HCT116 (cell line): ENCODE data around the gene SEMA5B. TPM values are rescaled to one million over a fixed set of nuclear protein-coding genes. Genes with fewer than 3 reads are reported as not detected.

Experiments
- ATAC-seq: fragments of 200-7000 bp; cut with Tn5 transposase; 2 replicates; pipeline ENCODE4 v1.9.1; 2020; ENCODE audit warnings: mild to moderate bottlenecking, moderate library complexity
- BruUV-seq: library from RNA; stranded (reverse); fragments of 400-500 nt; replicated peaks from 2 replicates; lab custom pipeline; 2021; lab: Mats Ljungman, UMichigan
- CTCF ChIA-PET: fragments of 300-600 bp; sonication (Branson Sonifier 250); formaldehyde crosslinking; loops from one replicate; lab custom pipeline; 2021; ENCODE audit warnings: antibody characterized with exemption; lab: Charles Lee
- POLR2A ChIA-PET: fragments of 300-600, 350-600 bp; sonication (Branson Sonifier 250); formaldehyde crosslinking; loops from one replicate; lab custom pipeline; 2021; ENCODE audit warnings: antibody characterized with exemption; lab: Charles Lee
- RAD21 ChIA-PET, 2 experiments: fragments of 300-600 bp; sonication (Branson Sonifier 250); formaldehyde crosslinking; loops; one replicate each; lab custom pipeline; 2023; ENCODE audit warnings: low total read pairs in 2 of 2; ENCODE audit not compliant: uncharacterized antibody in 2 of 2, unreplicated experiment in 2 of 2, low non-redundant PET in 1 of 2; lab: Charles Lee
- DNase-seq: peaks from one replicate; pipeline ENCODE4 v3.0.0-alpha.2; 2010; ENCODE audit warnings: low read depth, low spot score
- H2AFZ ChIP-seq: fragments of 200-600 bp; shearing (Covaris generic), sonication (generic); 2 replicates; pipeline ENCODE4 v1.6.1; 2017; ENCODE audit warnings: low read depth, mixed run types, mixed read lengths, antibody characterized with exemption, low read length; ENCODE audit not compliant: poor library complexity, severe bottlenecking
- H3K27ac ChIP-seq: 2 replicates; pipeline ENCODE4 v1.5.1; 2012; ENCODE audit warnings: low read depth, low read length
- H3K27me3 ChIP-seq: fragments of 200-600 bp; sonication (generic); 2 replicates; pipeline ENCODE4 v1.6.1; 2016; ENCODE audit warnings: mixed run types, low read length, mixed read lengths; ENCODE audit not compliant: insufficient read depth
- H3K36me3 ChIP-seq, 2 experiments: fragments of 200-500 bp in 1 of 2; fragments of 200-600 bp in 1 of 2; sonication (Bioruptor generic) in 1 of 2; sonication (generic) in 1 of 2; 2 replicates each; pipeline versions ENCODE4 v1.5.1 to v1.6.1; 2014 to 2016; ENCODE audit warnings: low read length in 2 of 2, inconsistent platforms in 1 of 2, mixed read lengths in 1 of 2, mixed run types in 1 of 2; ENCODE audit not compliant: insufficient read depth in 2 of 2, control insufficient read depth in 1 of 2
- H3K4me1 ChIP-seq, 2 experiments: fragments of 200-600 bp in 1 of 2; sonication (generic) in 1 of 2; 2 replicates each; pipeline versions ENCODE4 v1.5.1 to v1.6.1; 2012 to 2017; ENCODE audit warnings: low read length in 2 of 2, inconsistent platforms in 1 of 2, mild to moderate bottlenecking in 1 of 2, mixed read lengths in 1 of 2, mixed run types in 1 of 2, moderate library complexity in 1 of 2; ENCODE audit not compliant: insufficient read depth in 2 of 2, control insufficient read depth in 1 of 2
- H3K4me2 ChIP-seq: fragments of 200-600 bp; sonication (generic); 2 replicates; pipeline ENCODE4 v1.6.1; 2017; ENCODE audit warnings: mixed run types, low read length, mixed read lengths
- H3K4me3 ChIP-seq, 2 experiments: fragments of 200-600 bp in 1 of 2; sonication (generic) in 1 of 2; replicated peaks in 1 of 2; 2 replicates each; pipeline ENCODE4 v1.5.1; 2011 to 2016; ENCODE audit warnings: low read length in 2 of 2, control low read depth in 1 of 2, low read depth in 1 of 2, mild to moderate bottlenecking in 1 of 2, mixed read lengths in 1 of 2, mixed run types in 1 of 2
- H3K79me2 ChIP-seq: fragments of 200-600 bp; sonication (generic); 2 replicates; pipeline ENCODE4 v1.6.1; 2017; ENCODE audit warnings: mild to moderate bottlenecking, mixed run types, low read length, moderate library complexity, mixed read lengths; ENCODE audit not compliant: insufficient read depth
- H3K9ac ChIP-seq: fragments of 200-600 bp; sonication (generic); 2 replicates; pipeline ENCODE4 v1.6.1; 2016; ENCODE audit warnings: low read length, mixed read lengths
- H3K9me2 ChIP-seq: fragments of 200-600 bp; sonication (generic), shearing (Covaris generic); 2 replicates; pipeline ENCODE4 v1.6.1; 2017; ENCODE audit warnings: mixed run types, mild to moderate bottlenecking, moderate library complexity; ENCODE audit not compliant: insufficient read depth
- H3K9me3 ChIP-seq, 2 experiments: fragments of 200-500 bp in 1 of 2; fragments of 200-600 bp in 1 of 2; sonication (Bioruptor generic) in 1 of 2; sonication (generic) in 1 of 2; 2 replicates each; pipeline ENCODE4 v1.6.1; 2014 to 2017; ENCODE audit warnings: low read length in 2 of 2, mixed read lengths in 2 of 2, inconsistent platforms in 1 of 2, low read depth in 1 of 2, mild to moderate bottlenecking in 1 of 2, mixed run types in 1 of 2, moderate library complexity in 1 of 2; ENCODE audit not compliant: control insufficient read depth in 1 of 2, insufficient read depth in 1 of 2
- H4K20me1 ChIP-seq: fragments of 200-600 bp; sonication (generic), shearing (Covaris generic); 2 replicates; pipeline ENCODE4 v1.6.1; 2017; ENCODE audit warnings: mixed run types, mild to moderate bottlenecking, moderate library complexity; ENCODE audit not compliant: insufficient read depth
- ATF3 ChIP-seq: IDR thresholded peaks from 2 replicates; pipeline ENCODE4 v1.6.1; 2012
- CEBPB ChIP-seq: IDR thresholded peaks from 2 replicates; pipeline ENCODE4 v1.6.1; 2012; ENCODE audit warnings: low read depth
- ELF1 ChIP-seq: IDR thresholded peaks from 2 replicates; pipeline ENCODE4 v1.6.1; 2012; ENCODE audit warnings: low read depth, borderline replicate concordance
- EZH2phosphoT487 ChIP-seq: fragments of 200-600 bp; IDR thresholded peaks from 2 replicates; pipeline ENCODE4 v1.6.1; 2018; ENCODE audit warnings: antibody characterized with exemption, borderline replicate concordance
- FOSL1 ChIP-seq: IDR thresholded peaks from 2 replicates; pipeline ENCODE4 v1.6.1; 2012; ENCODE audit warnings: low read depth
- SIN3A ChIP-seq: IDR thresholded peaks from 2 replicates; pipeline ENCODE4 v1.6.1; 2012; ENCODE audit warnings: low read depth
- SP1 ChIP-seq: IDR thresholded peaks from 2 replicates; pipeline ENCODE4 v1.6.1; 2012; ENCODE audit warnings: low read depth
- SRF ChIP-seq: IDR thresholded peaks from 2 replicates; pipeline ENCODE4 v1.6.1; 2012; ENCODE audit warnings: low read depth
- TCF7L2 ChIP-seq: IDR thresholded peaks from 2 replicates; pipeline ENCODE4 v1.7.0; 2011; ENCODE audit warnings: borderline replicate concordance, inconsistent platforms; ENCODE audit not compliant: insufficient read depth, insufficient read length; ENCODE audit errors: extremely low read depth
- YY1 ChIP-seq: IDR thresholded peaks from 2 replicates; pipeline ENCODE4 v1.6.1; 2011; ENCODE audit warnings: low read length, low read depth, moderate library complexity, mild to moderate bottlenecking; ENCODE audit not compliant: insufficient replicate concordance; ENCODE audit errors: extremely low read depth
- intact Hi-C: fragments of 100-400 bp; cut with micrococcal nuclease; formaldehyde crosslinking; loops from 2 replicates; pipeline ENCODE4 v1.10.0; 2022
- total RNA-seq: library from RNA; stranded (reverse); gene quantifications from one replicate; pipeline ENCODE4 v1.2.1, GENCODE V29; 2021; ENCODE audit not compliant: unreplicated experiment
- TF ChIP-seq, protein P1 (sequence below), 3 experiments: fragments of 200-600 bp in 1 of 3; sonication (generic) in 1 of 3; IDR thresholded peaks in 2 of 3; conservative IDR thresholded peaks in 1 of 3; 2 replicates each; pipeline ENCODE4 v1.5.1; 2012 to 2017; ENCODE audit warnings: low read depth in 2 of 3, low read length in 2 of 3, antibody characterized with exemption in 1 of 3, borderline replicate concordance in 1 of 3, control low read depth in 1 of 3, mild to moderate bottlenecking in 1 of 3, mixed read lengths in 1 of 3, mixed run types in 1 of 3, moderate library complexity in 1 of 3; ENCODE audit not compliant: insufficient read depth in 1 of 3
- TF ChIP-seq, protein P2 (sequence below): IDR thresholded peaks from 2 replicates; pipeline ENCODE4 v1.6.1; 2012; ENCODE audit warnings: low read depth

SEMA5B gene
- total RNA-seq, 1 experiment from 2014 or later = 0.15 TPM

- Histone ChIP-seq H3K36me3 (no peaks in the 10 kb centered on the region), H3K4me3 (no peak overlapping the region), H2AFZ (no peak overlapping the region), H4K20me1 (no peaks in the 10 kb centered on the region), H3K9me2 (no peaks in the 10 kb centered on the region), H3K79me2 (no peaks in the 10 kb centered on the region), H3K9ac (no peak overlapping the region), H3K4me2 (no peak overlapping the region), H3K9me3 (no peaks in the 10 kb centered on the region), H3K27me3 (0 out of 2 replicates have a peak, but pooled peaks cover 3% of the 10 kb centered on the region), H3K27ac (no peak overlapping the region), H3K4me1 (no peaks in the 10 kb centered on the region)
- POLR2A ChIA-PET = no interaction called here
- CTCF ChIA-PET = no interaction called here
- TF ChIP-seq TCF7L2 (no peak), ELF1 (no peak), EZH2phosphoT487 (no peak), SP1 (no peak), CEBPB (no peak), SIN3A (no peak), ATF3 (no peak), FOSL1 (no peak), YY1 (no peak), SRF (no peak)
- TF ChIP-seq, protein P1, sequence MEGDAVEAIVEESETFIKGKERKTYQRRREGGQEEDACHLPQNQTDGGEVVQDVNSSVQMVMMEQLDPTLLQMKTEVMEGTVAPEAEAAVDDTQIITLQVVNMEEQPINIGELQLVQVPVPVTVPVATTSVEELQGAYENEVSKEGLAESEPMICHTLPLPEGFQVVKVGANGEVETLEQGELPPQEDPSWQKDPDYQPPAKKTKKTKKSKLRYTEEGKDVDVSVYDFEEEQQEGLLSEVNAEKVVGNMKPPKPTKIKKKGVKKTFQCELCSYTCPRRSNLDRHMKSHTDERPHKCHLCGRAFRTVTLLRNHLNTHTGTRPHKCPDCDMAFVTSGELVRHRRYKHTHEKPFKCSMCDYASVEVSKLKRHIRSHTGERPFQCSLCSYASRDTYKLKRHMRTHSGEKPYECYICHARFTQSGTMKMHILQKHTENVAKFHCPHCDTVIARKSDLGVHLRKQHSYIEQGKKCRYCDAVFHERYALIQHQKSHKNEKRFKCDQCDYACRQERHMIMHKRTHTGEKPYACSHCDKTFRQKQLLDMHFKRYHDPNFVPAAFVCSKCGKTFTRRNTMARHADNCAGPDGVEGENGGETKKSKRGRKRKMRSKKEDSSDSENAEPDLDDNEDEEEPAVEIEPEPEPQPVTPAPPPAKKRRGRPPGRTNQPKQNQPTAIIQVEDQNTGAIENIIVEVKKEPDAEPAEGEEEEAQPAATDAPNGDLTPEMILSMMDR (IDR thresholded peaks at IDR 0.05 in 2 of 3, conservative IDR thresholded peaks at IDR 0.05 in 1 of 3; ENCODE audit: borderline replicate concordance in 1 of 3, insufficient read depth in 1 of 3, low read depth in 2 of 3, low read length in 2 of 3) = no peak
- TF ChIP-seq, protein P2, sequence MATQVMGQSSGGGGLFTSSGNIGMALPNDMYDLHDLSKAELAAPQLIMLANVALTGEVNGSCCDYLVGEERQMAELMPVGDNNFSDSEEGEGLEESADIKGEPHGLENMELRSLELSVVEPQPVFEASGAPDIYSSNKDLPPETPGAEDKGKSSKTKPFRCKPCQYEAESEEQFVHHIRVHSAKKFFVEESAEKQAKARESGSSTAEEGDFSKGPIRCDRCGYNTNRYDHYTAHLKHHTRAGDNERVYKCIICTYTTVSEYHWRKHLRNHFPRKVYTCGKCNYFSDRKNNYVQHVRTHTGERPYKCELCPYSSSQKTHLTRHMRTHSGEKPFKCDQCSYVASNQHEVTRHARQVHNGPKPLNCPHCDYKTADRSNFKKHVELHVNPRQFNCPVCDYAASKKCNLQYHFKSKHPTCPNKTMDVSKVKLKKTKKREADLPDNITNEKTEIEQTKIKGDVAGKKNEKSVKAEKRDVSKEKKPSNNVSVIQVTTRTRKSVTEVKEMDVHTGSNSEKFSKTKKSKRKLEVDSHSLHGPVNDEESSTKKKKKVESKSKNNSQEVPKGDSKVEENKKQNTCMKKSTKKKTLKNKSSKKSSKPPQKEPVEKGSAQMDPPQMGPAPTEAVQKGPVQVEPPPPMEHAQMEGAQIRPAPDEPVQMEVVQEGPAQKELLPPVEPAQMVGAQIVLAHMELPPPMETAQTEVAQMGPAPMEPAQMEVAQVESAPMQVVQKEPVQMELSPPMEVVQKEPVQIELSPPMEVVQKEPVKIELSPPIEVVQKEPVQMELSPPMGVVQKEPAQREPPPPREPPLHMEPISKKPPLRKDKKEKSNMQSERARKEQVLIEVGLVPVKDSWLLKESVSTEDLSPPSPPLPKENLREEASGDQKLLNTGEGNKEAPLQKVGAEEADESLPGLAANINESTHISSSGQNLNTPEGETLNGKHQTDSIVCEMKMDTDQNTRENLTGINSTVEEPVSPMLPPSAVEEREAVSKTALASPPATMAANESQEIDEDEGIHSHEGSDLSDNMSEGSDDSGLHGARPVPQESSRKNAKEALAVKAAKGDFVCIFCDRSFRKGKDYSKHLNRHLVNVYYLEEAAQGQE = no peak
- BruUV-seq = no TSS peak
- ATAC-seq = no peak
- intact Hi-C loops = no loop called here
- DNase-seq = no peak
- RAD21 ChIA-PET = no interaction called here
Measured at GRCh38 chr3:122926322-122926721, 101.2 kb downstream of the SEMA5B start.
